Astrocyte of the cerebellum (primary cell): ENCODE data around the gene TRMT2B.
"Not testable (repeated sequence)": the region's sequence is repeated elsewhere in the genome, so short reads cannot be mapped to it uniquely, and the experiment has no call there.

ENCODE experiments used
- DNase-seq: peaks from one replicate; pipeline ENCODE4 v3.0.0-alpha.2; 2011; ENCODE audit warnings: low read depth
- H3K4me3 ChIP-seq: 2 replicates; pipeline ENCODE4 v1.5.1; 2011; ENCODE audit warnings: mild to moderate bottlenecking, low read depth, low read length, moderate library complexity
- in situ Hi-C: cut with HindIII; loops from 2 replicates; pipeline ENCODE4 v1.10.0; 2017; ENCODE audit warnings: low sequenced_read_pairs
- TF ChIP-seq, protein P1 (sequence below): IDR thresholded peaks from 2 replicates; pipeline ENCODE4 v1.5.1; 2012; ENCODE audit warnings: low read length, low read depth, moderate library complexity, mild to moderate bottlenecking; ENCODE audit errors: missing control alignments

The TRMT2B gene

DNA sequence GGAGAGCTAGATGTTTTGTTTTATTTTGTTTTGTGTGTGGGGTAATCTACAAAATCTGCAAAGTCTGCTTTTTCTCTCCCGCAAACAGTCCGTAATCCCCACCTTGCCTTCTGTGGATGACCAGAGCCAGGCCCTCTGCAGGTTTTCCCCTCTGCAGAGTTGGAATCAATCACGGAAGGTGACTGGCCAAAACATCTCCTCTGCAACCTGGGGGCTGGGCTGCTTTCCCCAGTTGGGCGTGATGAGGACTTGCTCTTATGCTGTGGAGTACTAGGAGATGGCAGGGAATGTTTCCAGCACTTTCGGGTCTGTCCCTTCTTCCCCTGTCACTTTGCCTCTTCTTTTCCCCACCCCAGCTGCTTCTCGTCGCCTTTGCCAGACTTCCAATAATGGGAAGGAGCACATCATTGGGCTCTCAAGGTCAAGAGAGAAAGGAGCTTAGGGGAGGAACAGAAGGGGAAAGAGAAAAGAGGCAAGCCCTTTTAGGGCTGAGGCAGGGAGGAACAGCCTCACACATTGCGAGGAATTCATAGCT is 27.9 kb upstream of the TRMT2B start:
- TF ChIP-seq, protein P1, sequence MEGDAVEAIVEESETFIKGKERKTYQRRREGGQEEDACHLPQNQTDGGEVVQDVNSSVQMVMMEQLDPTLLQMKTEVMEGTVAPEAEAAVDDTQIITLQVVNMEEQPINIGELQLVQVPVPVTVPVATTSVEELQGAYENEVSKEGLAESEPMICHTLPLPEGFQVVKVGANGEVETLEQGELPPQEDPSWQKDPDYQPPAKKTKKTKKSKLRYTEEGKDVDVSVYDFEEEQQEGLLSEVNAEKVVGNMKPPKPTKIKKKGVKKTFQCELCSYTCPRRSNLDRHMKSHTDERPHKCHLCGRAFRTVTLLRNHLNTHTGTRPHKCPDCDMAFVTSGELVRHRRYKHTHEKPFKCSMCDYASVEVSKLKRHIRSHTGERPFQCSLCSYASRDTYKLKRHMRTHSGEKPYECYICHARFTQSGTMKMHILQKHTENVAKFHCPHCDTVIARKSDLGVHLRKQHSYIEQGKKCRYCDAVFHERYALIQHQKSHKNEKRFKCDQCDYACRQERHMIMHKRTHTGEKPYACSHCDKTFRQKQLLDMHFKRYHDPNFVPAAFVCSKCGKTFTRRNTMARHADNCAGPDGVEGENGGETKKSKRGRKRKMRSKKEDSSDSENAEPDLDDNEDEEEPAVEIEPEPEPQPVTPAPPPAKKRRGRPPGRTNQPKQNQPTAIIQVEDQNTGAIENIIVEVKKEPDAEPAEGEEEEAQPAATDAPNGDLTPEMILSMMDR: no peak
- no peak for DNase-seq
- in situ Hi-C loops: no loop called here
- H3K4me3 ChIP-seq: peak overlapping the region; percentile 52

DNA sequence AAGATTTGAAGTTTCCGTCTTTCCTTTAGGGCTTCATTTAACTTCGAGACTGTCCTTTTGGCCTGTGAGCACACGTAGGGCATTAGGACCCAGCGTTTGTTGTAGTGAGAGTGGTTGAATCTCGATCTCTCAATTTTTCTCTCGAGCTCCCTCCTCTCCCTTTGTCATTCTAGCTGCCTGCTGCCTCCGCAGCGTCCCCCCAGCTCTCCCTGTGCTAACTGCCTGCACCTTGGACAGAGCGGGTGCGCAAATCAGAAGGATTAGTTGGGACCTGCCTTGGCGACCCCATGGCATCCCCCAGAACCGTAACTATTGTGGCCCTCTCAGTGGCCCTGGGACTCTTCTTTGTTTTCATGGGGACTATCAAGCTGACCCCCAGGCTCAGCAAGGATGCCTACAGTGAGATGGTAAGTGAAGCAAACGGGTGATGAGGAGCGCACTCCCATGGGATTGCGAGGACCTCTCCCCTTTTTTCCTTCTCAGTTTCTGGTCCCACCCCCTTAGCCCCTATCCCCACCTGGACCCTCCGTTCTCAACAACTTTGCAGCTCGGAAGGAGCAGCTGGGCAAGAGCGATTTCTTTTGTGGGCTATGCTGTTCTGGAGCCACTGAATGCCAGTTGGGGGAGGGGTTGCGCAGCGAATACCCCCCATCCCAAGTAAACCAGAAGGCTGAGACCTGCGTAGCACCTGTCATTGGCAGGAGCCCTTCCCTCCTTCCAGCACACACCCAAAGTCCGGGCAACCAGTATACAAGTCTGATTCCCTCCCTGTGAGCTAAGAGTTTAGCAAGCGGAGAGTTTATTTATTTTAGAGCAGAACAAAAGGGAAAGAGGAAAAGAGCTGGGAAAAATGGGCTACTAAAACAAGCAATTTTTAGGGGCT is 27.0 kb upstream of the TRMT2B start, which contains the start of gene TMEM35A:
TSS of gene TMEM35A (plus strand) at position 164 of the 883 bp plus-strand sequence. CDS start at position 288, 124 bp downstream.
- no peak for DNase-seq
- TF ChIP-seq, protein P1: no peak
- in situ Hi-C loops: no loop called here
- H3K4me3 ChIP-seq: peak within 1 kb of the TSS; percentile 52

DNA sequence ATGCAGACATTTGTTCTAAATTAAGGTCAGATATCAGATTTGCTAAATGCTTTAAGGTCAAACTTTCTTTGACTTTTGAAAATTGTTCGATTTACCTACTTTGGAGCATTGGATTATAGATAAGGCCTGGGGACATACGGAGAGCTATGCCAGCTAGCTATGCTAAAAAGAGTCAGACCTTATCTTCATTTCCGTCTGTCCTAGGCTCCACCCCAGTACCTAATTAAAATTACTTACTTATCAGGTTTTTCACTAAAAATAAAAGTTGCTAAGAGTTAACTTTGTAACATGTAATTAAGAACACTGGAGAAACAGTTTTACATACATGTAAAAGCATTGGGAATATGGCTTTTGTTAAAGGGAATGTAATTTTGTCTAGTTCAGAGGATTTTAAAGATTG is 19.7 kb upstream of the TRMT2B start:
- H3K4me3 ChIP-seq: no peak overlapping the region
- in situ Hi-C loops: no loop called here
- no peak for DNase-seq
- TF ChIP-seq, protein P1: no peak

DNA sequence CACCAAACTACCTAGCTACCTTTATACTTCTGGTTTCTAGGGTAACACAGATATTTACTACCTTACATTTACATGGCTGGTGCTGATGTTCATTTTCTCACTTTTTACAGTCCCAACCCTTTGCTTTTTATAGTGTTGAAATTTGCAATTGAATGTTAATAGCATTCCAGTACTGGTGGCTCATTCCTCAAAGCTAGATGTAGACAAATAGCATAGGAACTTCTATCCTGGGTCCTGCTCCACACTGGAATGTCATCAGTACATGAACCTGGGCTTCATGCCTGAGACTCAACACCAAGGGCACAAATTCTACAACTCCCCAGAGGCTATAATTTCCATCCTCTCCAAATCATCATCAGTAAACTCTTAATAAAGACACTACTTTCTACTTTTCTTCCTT is 10.3 kb upstream of the TRMT2B start:
- no peak for DNase-seq
- in situ Hi-C loops: no loop called here
- no peak overlapping the region for H3K4me3 ChIP-seq
- TF ChIP-seq, protein P1: no peak

DNA sequence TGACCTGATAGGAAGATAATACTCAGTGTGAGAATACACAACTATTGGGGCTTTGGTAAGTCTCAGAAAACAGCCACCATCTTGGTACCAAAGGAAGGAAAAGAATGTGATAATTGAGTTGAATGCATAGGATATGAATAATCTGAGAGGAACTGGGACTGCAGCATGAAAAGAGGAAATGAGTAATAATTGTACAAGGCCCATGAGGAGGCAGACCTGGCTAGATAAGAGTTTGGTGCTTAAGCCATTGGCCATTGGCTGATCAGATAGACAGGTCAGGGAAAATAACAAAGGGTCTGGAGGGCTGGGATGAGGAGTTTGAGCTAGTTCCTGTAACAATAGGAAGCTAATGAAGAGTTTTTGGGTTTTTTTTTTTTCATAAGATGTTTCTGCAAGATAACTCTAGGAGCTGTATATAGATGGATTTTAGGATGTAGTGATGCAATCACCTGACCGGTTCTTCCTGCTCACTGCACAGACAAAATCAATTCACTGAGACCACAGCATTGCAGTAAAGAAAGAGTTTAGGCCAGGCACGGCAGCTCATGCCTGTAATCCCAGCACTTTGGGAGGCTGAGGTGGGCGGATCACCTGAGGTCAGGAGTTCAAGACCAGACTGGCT is 5.3 kb upstream of the TRMT2B start:
- TF ChIP-seq, protein P1: no peak
- no peak overlapping the region for H3K4me3 ChIP-seq
- no peak for DNase-seq
- in situ Hi-C loops: no loop called here

DNA sequence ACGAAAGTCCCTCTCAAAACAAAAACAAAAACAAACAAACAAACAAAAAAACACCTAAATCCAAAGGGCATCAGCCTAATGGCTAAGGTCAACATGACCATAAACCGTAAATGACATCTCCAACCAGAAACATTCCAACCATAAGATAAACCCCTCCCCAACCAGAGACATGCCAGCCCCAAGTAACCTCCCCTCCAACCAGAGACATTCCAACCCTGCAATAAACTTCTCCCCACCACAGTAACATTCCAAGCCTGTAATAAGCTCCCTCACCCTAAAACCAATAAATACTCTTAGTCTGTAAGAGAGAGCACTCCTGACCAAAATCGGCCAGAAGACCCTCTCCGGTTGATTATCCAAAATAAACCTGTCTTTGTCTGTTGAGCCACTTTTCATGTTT is 4.6 kb upstream of the TRMT2B start:
- DNase-seq, in situ Hi-C loops, H3K4me3 ChIP-seq: not testable (repeated sequence)

DNA sequence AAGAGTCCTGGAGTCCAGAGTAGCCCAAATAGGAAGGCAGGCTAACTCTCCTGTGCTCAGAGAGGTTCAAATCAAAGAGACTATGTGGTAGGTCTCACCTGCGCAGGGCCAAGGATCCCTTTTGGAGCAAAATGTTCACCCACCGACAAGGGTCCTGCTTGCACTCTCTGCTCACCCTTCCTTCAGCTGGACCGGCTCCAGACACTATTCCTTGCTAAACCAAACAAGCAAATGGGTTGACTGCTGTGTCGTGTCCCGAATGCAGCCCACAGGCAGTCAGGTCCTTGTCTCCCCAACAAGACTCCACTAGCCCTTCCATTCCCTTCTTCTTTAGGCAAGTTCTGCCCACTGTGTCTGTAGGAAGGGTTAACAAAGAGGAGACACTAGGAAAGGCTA is 760 bp downstream of the TRMT2B start:
- peak overlapping the region; percentile 51 for H3K4me3 ChIP-seq
- in situ Hi-C loops: no loop called here
- no peak for DNase-seq
- TF ChIP-seq, protein P1: no peak
